HUDEP-2 (cell line): ENCODE data around the gene ZCRB1.
"Not testable (repeated sequence)": the region's sequence is repeated elsewhere in the genome, so short reads cannot be mapped to it uniquely, and the experiment has no call there.

ENCODE experiments used
- DNase-seq, 76 experiments: peaks; one replicate each; lab custom pipeline; 2025; ENCODE audit not compliant: unreplicated experiment in 76 of 76; lab: John Stamatoyannopoulos, UW

The ZCRB1 gene

DNA sequence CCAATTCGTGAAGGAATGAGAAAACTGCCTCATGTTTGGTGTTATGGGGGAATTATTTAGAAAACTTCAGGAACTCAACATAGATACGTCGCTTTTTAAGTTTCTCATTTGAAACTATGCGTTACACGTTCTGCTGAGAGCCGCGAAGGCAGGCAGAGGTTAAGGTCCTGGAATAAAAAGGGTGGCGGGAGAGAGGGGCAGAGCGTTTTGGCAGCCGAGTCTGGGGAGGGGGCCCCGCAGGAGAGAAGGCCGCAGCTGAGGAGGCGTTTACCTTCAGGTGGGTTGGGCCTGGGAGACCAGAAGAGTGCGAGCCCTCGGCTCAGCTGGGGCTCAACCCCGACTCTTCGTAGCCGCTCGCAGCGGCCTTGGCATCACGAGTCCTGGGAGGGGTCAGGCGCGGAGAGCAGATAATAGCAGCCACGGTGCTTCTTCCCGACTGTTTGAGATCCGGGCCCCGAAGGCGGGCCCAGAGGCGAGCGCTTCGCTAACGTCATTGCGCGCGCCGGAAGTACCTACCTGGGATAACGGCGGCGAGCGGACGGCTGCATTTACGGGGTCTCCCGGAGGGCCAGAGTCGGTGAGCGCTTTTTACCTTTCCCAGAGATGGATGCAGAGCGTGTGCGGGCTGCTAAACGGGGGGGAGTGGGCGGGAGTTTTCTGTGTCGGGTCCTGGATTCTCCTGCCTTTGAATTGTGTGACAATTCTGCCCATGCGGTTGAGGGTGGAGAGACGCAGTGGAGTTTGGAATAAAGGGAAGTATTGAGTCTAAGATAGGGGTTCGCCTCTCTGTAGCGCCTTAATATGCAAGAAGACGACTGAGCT, at the start of gene ZCRB1, which contains the start of gene PPHLN1:
TSS of gene ZCRB1 (minus strand) at position 442 of the 822 bp plus-strand sequence. CDS start 1,992 bp downstream, outside the sequence.
TSS of gene PPHLN1 (plus strand) at position 515 of the 822 bp plus-strand sequence. CDS start 9,736 bp downstream, outside the sequence.
- DNase-seq: peak in 74 of 76 experiments; percentile 28 to 88 (median 79)

- DNase-seq: no peak
Observed at GRCh38 chr12:42373669-42374068, 47.8 kb upstream of the ZCRB1 start.

DNA sequence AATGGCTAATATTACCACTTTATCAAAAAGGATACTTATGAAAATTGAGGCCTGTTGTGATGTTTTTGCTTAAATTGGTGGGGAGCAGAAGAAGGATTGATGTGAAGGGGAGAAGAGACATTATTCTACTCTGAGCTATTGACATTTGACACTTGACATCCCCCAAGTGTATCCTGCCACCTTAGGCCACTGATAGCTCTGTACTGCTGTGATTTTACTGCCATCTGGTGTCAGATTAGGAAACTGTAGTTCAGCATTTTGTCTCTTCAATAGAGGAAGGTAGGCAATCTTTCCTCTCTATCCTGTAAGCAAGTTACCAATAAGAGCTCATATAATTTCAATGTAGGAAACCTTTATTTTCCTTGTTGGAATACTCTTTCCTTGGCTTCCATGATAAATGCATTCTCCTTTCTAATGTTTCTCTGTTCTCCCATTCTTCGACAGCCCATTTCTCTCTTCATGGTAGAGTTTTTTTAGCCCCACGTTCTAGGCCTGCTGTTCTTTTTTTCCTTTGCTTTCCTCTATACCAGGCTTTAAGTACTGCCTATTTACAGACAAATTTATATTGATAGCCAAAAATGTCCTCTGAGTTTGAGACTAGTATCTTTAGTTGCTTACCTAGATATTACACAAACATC, 46.4 kb upstream of the ZCRB1 start:
- DNase-seq: peak in 34 of 76 experiments; percentile 1 to 73 (median 44)

DNA sequence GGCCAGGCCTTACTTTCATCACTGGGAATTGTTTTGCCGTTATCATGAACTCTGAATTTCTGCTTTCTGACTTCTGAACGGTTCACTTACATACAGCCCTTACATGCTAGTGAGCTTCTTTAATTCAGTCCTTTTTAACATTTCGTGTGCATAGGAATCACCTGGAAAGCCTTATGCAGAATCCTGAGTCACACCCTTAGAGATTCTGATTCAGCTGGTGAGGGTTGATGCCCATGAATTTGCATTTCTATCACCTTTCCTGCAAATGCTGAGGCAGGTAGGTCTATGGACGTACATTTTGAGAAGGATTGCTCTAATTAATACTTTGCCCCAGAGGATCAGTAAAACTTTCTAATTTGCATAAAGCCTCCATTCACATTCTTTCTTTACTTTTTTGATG, 44.1 kb upstream of the ZCRB1 start:
- no peak for DNase-seq

DNA sequence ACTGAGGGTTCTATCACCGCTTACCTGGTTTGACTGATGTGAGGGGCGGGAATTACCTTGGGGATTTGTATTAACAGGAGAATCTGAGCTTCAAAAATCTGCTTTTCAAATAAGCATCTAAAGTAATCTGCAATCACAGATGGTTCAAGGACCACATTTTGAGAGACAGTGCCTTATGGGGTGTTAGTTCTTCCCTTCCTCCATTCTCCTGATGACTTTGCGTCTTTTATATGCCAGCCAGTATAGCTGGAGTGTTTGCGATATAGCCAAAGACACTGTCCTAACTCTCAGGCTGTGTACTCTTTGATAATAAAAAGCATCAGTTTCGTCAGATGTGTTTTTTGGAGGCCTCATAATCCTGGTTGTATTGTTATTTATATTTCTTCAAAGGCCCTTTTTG, 39.6 kb upstream of the ZCRB1 start:
- no peak for DNase-seq

DNA sequence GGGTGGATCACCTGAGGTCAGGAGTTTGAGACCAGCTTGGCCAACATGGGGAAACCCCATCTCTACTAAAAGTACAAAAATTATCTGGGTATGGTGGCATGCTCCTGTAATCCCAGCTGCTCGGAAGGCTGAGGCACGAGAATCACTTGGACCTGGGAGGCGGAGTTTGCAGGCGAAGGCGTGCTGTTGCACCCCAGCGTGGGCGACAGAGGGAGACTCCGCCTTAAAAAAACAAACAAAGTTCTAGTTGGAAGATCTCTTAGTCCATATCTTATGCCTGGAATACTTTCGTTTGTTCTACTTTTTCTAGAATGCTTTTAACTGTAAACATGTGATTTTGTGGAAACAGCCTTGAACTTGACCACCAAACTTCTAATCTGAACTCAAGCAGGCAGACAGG, 38.8 kb upstream of the ZCRB1 start:
- DNase-seq: no peak

- no peak for DNase-seq
Observed at GRCh38 chr12:42362647-42363260, 36.9 kb upstream of the ZCRB1 start.

- no peak for DNase-seq
Observed at GRCh38 chr12:42361909-42362646, 36.2 kb upstream of the ZCRB1 start.

DNA sequence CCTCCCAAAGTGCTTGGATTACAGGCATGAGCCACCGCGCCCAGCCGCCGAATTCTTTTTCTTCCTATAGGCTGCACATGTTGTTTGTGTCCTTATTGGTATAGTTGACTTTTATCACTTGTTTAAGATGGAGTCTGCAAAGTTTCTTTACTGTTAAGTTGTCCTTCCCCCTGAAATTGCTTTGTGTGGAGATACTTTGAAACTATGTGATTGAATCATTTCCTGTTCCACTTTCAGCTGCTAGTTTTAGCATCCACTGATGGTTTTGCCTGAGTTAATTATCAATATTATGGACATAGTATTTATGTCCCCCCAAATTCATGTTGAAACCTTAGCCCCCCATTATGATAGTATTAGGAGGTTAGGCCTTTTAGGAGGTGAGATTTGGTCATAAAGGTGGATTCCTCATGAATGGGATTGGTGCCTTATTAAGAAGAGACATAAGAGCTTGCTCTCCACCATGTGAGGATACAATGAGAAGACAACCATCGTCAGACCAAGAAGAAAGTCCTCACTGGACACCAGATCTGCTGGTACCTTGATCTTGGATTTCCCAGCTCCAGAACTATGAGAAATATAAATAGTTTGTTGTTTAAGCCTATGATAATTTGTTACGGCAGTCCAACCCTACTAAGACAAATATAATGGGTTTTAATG, 35.0 kb upstream of the ZCRB1 start:
- no peak for DNase-seq

- no peak for DNase-seq
Observed at GRCh38 chr12:42356344-42356743, 30.4 kb upstream of the ZCRB1 start.

- DNase-seq: not testable (repeated sequence)
Observed at GRCh38 chr12:42350021-42350407, 24.1 kb upstream of the ZCRB1 start.

- peak in 1 of 76 experiments; percentile 17 for DNase-seq
Observed at GRCh38 chr12:42349119-42350020, 23.5 kb upstream of the ZCRB1 start.

- no peak for DNase-seq
Observed at GRCh38 chr12:42346403-42347002, 20.6 kb upstream of the ZCRB1 start.

DNA sequence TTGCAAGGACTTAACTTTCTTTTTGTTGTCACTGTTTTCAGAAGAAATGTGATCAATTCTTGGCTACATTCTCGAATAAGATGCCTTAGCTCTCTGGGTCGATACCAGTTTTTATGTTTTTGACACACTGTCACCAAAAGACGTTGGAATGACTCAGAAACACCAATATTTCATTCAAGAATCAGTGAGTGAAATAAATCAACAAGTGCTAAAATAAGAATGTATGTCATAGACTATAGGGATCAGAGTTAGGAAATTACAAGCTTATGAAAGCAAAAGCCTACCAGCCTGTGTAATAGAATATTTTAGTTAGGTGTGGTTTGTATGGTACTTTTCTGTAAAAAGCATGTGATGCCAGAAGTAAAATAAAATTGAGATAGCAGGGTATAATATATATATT, 17.8 kb upstream of the ZCRB1 start:
- no peak for DNase-seq

DNA sequence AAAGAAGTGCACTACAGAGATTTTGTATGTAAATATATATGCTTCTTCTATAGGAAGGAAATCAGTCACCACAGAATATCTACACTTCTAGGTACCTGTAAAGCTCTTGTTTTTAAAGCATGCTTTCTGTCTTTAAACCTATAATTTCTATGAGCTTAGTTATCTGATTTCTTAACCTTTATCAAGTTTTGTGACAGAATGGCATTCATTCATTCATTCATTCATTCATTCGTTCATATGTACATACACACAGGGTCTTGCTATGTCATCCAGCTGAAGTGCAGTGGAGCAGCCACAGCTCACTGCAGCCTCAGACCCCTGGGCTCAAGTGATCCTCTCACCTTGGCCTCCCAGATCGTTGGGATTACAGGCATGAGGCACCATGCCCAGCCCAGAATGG, 16.1 kb upstream of the ZCRB1 start:
- no peak for DNase-seq

DNA sequence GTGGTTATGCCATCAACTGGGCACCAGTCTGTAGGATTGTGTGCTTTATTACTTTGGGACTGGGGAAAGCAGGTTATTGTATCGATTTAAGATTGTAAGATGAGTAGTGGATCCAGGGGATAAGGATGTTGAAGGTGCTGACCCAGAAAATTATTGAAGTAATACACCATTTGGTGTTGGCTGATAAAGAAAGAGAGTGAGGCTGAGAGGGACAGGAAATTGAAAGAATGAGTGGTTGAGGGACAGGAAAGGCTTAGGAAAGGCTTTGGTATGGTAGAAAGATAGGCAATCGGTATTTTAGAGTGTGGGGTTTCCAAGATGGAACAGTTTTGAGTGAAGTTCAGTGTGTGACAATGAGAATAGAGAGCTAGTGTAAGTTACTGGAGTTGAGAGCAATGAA, 12.4 kb upstream of the ZCRB1 start:
- DNase-seq: no peak

- DNase-seq: no peak
Observed at GRCh38 chr12:42336286-42336685, 10.4 kb upstream of the ZCRB1 start.

- peak in 24 of 76 experiments; percentile 1 to 54 (median 19) for DNase-seq
Observed at GRCh38 chr12:42332301-42333285, 6.7 kb upstream of the ZCRB1 start.
